Endothelial cell of umbilical vein (primary cell): ENCODE measurements around the gene TAF6.

Source experiments
- EZH2 ChIP-seq: IDR thresholded peaks from 2 replicates; pipeline ENCODE4 v1.6.1; 2012; ENCODE audit warnings: borderline replicate concordance, low read depth, mild to moderate bottlenecking, moderate library complexity, low read length, inconsistent platforms; ENCODE audit not compliant: severe bottlenecking
- GATA2 ChIP-seq: IDR thresholded peaks from 2 replicates; pipeline ENCODE4 v1.7.0; 2011; ENCODE audit warnings: low read depth, mild to moderate bottlenecking, moderate library complexity, mixed read lengths, low read length; ENCODE audit not compliant: insufficient read length, insufficient read depth
- JUN ChIP-seq: IDR thresholded peaks from 2 replicates; pipeline ENCODE4 v1.6.1; 2011; ENCODE audit warnings: borderline replicate concordance, low read depth; ENCODE audit not compliant: insufficient read length, insufficient read depth
- POLR2A ChIP-seq: IDR thresholded peaks from 2 replicates; pipeline ENCODE4 v1.6.1; 2012; ENCODE audit warnings: low read depth, mild to moderate bottlenecking, control low read depth, low read length
- POLR2AphosphoS5 ChIP-seq: IDR thresholded peaks from 2 replicates; pipeline ENCODE4 v1.6.1; 2012; ENCODE audit warnings: low read depth, mild to moderate bottlenecking, control low read depth, low read length, moderate library complexity; ENCODE audit not compliant: insufficient read depth
- TF ChIP-seq, protein P1 (sequence below), 2 donors: IDR thresholded peaks; 1 replicate in 1 of 2; 2 replicates in 1 of 2; pipeline ENCODE4 v1.5.1; 2011; ENCODE audit warnings: low read length in 2 of 2, mild to moderate bottlenecking in 2 of 2, moderate library complexity in 2 of 2, control low read depth in 1 of 2, inconsistent platforms in 1 of 2, low read depth in 1 of 2; ENCODE audit not compliant: insufficient read depth in 1 of 2; ENCODE audit errors: extremely low read depth in 1 of 2
- TF ChIP-seq, protein P2 (sequence below): IDR thresholded peaks from 2 replicates; pipeline ENCODE4 v1.6.1; 2011; ENCODE audit not compliant: insufficient read depth, insufficient read length

DNA sequence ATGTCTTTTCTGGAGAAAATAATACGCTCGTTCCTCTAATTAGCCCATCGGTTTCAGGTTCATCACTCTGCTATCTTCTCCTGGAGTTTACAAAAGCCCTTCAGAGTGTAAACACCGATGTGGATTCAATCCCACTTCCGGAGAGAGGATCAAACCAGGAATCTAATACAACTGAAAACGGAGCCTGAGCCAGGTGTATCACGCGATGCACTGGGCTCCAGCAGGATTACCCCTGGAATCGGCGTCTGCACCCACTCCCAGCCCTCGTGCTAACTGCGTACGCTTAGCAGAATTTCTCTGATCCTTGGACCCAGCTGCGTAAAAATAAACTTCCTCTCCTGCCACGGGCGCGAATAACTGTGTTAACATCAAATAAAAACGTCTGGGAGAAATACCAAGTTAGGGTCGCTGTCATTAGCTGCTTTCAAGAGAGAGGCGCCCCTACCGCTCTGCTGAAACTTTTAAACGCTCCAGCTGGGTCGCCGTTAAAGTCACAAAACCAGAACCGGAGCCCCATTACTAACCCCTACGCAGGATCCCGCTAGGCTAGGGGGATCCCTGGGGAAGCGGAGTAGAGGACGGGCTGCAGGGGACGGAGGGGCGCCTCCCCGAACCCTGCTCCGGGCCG, 38.1 kb downstream of the TAF6 start:
- TF ChIP-seq POLR2AphosphoS5 = no peak
- TF ChIP-seq, protein P1, sequence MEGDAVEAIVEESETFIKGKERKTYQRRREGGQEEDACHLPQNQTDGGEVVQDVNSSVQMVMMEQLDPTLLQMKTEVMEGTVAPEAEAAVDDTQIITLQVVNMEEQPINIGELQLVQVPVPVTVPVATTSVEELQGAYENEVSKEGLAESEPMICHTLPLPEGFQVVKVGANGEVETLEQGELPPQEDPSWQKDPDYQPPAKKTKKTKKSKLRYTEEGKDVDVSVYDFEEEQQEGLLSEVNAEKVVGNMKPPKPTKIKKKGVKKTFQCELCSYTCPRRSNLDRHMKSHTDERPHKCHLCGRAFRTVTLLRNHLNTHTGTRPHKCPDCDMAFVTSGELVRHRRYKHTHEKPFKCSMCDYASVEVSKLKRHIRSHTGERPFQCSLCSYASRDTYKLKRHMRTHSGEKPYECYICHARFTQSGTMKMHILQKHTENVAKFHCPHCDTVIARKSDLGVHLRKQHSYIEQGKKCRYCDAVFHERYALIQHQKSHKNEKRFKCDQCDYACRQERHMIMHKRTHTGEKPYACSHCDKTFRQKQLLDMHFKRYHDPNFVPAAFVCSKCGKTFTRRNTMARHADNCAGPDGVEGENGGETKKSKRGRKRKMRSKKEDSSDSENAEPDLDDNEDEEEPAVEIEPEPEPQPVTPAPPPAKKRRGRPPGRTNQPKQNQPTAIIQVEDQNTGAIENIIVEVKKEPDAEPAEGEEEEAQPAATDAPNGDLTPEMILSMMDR (IDR thresholded peaks at IDR 0.05; ENCODE audit: extremely low read depth in 1 of 2, insufficient read depth in 1 of 2, low read depth in 1 of 2, low read length in 2 of 2) = no peak
- TF ChIP-seq POLR2A = no peak
- no peak for TF ChIP-seq EZH2
- TF ChIP-seq, protein P2, sequence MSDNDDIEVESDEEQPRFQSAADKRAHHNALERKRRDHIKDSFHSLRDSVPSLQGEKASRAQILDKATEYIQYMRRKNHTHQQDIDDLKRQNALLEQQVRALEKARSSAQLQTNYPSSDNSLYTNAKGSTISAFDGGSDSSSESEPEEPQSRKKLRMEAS = no peak
- no peak for TF ChIP-seq GATA2
- TF ChIP-seq JUN = no peak
